ENCODE measurements around the gene CELF1.

GRCh38 chr11:47495856-47496217 is 57.1 kb downstream of the CELF1 start:
- TF ChIP-seq CTCF (IDR thresholded peaks at IDR 0.05) (no peak), POLR2AphosphoS5 (IDR thresholded peaks at IDR 0.05; ENCODE audit: low read depth, low read length) (no peak)
